Stimulated activated CD4-positive, alpha-beta T cell treated with anti-CD3 and anti-CD28 coated beads, Interleukin-4, amount 100 ng/mL, for 48 hours (primary cell): ENCODE results near the gene DCP1B.

Experiments
- DNase-seq, 2 donors: peaks; one replicate each; pipeline ENCODE4 v3.0.0-alpha.2; 2020; ENCODE audit warnings: low read depth in 2 of 2

Gene DCP1B

DNA sequence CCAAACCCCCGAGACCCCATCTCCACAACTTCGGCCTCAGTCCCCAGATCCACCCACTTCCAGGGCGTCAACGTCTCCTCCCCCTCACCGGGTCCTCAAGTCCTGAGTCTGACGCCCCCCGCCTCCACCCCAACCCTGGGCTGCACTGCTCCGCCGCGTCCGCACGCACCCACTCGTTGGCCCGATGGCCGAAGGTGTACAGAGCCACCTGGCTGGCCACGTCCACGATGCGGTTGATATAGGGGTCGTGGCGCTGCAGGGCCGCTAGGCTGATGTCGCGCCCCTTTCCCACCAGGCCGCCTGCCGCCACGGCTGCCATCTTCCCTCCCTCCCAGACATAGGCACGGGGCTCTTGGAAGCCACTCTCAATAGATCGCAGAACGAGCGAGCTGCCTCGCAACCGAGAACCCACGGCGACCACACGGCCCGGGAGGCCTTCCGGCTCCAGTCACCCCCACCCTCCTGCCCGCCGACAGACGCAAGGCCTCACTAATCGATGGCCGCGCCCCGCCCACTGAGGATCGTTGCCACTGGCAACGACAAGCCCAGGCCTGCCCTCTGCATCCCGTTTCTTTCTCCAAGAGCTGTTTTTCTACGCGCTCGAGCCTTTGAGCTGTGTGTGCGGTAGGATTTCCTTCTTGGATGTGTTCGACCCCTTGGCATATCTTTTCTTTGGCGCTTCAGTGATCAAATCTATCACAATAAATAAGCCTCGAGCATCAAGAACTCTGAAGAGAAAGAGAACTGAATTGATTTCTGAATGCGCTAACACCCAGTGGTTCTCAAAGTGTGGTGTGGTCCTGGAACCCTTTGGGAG, at the start of gene DCP1B:
TSS of gene DCP1B (minus strand) at position 345 of the 817 bp plus-strand sequence. CDS start at position 319, 26 bp downstream.
- peak; percentile 92 to 93 for DNase-seq

DNA sequence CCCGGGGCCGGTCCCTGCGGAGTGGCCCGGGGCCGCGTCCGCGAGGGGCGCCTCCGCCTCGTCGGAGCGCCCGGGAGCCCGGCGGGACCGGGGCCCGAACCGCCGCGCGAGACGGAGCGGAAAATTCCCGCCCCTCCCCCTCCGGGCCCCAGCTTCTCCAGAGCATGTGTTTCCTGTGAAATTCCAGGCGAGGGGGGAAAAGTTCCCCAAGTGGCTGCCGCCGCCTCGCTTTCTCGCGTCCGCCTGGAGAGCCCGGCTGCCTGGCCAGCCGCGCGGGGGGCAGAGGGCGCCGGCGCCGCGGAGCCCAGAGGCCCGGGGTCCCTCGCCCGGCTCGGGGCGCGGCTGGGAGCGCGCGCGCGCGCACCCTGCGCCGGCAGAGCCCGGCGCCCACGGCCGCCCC, 49.4 kb upstream of the DCP1B start:
- no peak for DNase-seq

DNA sequence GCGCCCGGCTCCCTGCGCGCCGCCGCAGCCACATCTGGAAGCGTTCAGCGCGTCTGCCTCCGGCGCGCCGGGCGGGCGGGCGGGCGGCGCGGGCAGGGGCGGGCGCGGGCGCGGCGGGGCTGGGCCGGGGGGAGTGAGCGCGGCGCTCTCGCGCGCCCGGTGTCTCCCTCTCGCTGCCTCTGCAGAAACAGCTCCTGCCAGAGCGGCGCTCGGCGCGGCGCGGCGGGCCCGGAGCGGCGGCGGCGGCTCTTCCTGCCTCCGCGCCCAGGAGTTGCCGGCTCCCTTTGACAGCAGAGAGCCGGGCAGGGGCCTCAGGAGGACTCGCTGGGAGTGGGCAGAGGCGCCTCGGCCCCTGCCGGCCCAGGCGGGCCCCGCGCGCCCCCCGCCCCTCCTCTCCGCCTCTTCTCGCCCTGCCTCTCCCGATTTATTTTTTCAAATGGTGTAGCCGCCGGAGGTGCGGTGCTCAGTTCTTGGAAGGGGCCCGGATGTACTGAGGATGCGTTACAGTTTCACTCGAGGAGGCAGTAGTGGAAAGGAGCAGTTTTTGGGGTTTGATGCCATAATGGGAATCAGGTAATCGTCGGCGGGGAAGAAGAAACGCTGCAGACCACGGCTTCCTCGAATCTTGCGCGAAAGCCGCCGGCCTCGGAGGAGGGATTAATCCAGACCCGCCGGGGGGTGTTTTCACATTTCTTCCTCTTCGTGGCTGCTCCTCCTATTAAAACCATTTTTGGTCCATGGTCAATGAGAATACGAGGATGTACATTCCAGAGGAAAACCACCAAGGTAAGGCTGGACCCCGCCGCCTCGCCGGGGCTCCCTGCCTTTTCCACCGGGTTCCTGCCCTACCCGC, 48.8 kb upstream of the DCP1B start, which contains the start of gene CACNA1C:
TSS of gene CACNA1C (plus strand) at position 162 of the 853 bp plus-strand sequence. CDS start at position 738, 576 bp downstream.
- no peak for DNase-seq

DNA sequence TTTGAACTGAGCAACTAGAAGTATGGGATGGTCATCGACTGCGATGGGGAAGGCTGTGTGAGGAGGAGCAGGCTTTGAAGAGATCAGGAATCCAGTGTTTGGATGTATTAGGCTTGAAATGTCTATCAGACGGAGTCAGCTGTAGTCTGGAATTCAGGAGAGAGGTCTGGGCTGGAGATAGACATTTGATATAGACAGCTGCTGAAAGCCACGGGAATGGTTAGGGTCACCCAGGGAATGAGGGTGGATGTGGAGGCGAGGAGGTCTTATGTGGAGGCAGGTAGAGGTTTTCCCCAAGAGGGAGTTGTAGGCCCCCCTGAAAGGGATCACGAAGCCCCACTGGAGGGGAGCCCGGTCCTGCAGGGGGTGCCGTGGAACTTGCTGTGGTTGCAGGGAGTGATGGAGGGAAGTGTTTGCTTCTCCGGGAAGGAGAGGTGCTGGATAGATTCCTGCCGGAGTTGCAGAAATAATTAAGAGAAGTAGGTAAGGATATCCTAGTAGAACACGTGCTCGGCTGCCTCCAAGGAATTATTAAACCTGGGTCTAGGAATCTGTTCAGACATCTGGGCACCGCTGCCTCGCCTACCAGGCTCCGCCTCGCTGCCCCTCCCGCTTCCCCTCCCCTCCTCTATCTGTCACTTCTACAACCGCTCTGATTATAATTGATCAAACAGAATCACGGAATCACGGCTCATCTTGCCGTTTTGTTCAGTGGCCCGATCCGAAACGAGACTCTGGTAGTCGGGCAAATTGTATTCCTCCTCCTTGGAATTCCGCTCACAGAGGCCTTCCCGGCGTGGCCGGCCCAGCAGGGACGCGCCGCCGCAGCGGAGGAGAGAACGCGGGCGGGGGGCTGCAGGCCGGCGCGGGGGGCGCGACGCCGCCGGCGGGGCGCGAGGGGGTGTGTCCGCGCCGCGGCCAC, 47.7 kb upstream of the DCP1B start:
- DNase-seq, result no peak

DNA sequence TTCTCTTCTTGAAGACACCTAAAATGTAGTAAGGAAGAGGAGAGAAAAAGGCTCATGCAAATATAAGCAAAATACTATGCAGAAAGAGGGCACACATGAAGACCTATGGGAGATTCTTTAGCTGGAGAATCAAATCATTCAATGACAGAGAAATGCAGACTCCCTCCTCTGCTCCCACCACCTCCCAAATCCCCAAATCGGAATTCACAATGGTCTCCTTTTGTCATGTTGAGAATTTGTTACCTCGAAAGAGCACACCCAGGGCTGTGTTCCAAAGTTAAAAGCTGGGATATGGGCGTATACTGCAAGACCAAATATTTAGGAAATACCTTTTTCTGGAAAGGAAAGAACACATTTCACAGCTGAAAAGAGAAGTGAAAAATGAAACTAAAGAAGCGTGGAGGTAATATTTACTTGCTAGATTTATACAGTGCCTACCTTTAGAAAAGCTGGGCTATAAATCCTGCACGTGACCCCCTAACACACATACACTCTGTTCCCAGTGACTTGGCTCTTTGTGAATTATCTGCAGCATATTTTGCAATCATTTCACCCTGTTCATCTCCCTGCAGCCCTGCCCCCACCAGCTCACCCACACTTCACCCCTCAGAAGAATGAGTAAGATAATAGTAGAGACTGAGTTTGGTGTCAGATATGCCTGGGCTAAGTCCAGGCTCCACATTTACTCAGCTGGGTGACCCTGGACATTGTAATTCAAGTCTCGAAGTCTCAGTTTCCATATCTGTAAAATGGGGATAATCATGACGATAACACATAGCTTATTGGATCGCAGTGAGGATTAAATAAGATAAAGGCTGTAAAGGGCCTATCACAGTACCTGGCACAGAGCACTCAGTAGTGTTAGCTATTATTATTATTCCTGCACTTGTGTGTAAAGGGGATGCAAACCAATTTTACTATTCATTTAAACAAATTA, 45.6 kb upstream of the DCP1B start:
- DNase-seq, result no peak

DNA sequence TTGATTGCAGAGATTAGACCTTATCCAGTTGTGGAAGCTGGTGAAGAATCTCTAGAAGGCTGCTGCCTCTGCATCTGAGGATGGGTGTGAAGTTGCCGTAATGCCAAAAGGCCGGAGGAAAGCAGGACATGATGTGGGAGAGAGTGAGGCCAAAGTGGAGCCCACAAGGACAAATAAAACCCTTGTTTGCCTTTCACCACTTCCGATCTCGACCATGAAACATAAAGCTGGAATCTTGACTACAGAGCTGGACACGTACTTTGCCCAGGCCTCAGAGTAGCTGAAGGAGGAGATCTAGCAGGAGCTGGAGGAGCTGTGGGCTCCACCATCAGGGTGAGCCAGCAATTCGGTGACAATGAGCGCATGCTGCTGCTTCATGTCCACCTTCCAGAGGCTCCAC, 43.5 kb upstream of the DCP1B start:
- no peak for DNase-seq

DNA sequence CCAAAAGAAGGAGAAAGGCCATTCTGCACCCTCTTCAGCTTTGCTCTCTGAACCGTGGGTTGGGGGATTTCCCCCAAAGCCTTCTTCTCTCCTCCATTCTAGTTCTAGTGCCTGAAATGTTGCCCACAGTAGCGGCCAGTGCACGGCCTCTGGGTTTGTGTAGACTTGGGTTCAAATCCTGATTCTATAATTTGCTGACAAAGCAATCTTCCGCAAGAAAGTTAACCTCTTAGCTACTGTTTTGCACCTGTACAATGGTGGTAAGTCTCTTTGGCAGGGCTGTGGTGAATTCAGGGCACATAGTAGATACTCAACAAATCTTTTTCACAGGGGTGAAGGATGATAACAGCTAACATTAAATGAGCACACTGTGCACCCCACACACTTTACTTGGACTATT, 42.7 kb upstream of the DCP1B start:
- DNase-seq, result no peak

DNA sequence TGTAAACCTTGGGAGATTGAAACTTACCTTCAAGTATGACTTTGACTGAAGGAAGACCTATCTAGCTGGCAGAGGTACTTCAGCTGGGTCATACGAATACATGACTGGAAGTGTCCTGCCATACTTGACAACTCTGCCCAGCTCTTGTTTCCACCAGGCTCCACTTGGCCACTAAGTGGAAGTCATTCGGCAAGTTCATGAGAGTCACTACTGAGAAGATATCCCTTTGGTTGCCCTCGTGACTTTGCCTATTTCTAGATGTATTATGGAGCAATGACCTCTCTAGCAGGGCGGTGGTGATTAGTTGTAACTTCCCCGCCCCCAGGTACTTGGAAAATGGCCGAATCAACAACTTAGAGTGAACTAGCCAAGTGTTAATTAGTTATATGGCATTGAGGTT, 39.9 kb upstream of the DCP1B start:
- no peak for DNase-seq

DNA sequence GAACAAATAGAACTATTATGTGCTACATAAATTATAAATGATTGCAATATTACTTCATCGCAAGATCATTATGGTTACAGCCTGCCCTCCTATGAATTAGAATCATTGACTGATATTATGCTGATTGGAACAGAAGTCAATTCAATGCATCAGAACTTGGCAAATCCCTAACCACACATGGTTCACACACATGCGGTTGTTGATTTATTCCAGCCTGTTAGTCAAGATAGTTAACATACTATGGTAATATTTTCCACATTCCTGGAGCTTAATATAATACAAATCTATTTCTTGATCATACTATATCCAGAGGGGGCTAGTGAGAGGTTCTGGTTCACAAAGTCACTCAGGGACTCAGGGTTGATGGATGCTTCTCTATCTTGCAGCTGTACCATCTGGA, 38.8 kb upstream of the DCP1B start:
- no peak for DNase-seq

DNA sequence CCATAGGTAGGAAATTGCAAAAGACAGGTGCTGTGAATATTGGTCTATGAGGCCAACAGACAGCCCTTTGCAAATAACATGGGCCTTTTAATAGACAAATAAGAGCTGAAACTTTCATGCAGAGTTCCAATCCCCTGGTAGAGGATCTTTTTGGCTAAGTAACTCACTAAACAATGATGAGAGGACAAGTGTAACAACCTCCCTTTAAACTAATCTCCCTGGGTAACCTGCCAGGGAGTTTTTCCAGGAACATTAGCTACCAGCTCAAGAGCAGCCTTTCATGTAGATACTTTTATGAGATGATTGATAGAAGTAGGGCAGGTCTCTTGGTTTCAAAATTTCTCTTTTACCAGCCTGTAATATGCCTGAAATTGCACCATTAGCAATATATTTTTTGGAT, 34.8 kb upstream of the DCP1B start:
- no peak for DNase-seq

DNA sequence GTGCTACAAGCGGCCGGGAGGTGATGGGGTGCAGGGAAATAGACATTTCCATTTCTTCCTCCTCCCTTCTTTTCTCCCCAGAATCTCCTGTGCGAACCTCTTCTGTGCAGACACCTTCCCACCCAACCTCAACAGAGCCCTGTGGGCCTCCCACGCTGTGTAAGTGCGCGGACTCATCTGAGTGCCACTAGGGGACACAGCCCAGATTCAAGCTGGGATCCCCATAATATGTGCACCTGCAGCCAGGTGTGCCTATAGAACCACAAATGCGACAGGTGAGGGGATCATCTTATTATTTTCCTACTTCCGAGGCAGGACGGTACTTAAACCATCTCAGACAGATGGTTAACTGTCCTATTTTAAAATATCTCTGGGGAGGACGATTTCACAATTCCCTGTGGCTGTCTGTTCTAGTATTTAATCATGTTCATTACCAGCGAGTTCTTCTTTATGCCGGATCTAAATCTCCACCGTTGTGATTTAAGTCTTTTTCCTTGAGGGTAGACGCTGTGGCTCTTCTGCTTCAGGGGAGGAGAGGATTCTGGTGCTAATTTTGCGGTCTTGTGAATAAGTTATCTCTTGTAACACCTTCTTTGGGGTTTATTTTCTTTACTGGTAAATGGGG, 31.3 kb upstream of the DCP1B start:
- DNase-seq, result no peak

DNA sequence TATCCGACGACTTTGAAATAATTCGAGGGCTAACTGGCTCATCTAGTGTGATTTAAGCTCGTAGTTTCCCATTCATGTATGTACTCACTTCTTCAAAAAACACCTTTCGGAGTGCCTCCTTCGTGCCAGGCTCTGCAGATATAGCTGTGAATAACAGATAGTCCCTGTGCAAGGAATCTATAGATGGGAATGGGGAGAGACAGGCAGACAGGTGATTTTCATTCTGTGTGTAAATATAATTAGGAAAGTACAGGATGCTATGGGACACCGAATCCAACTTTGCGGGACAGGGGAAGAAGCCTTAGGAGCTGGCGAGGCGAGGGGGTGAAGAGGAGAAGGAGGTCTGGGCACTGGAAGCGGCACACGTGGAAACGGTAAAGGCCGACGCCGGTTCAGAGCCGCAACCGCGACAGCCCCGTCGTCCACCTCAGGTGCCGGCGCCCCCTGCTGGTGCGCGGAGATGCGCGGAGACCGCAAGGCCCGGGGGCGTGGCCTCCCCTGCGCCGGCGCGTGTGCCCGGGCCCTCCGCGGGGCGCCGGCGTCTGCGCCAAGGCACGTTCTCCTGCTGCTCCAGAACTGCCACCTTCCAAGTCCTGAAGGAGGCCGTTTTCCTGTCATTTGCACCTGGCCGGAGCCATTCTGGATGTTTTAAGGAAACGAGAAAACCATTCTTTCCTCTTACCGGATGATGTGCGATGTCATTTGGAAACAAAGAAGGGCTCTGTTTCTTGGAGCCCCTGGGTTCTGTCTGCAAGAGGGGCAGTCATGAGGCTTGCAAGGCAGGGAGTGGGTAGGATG, 30.6 kb upstream of the DCP1B start:
- DNase-seq, result peak; percentile 82 to 87

DNA sequence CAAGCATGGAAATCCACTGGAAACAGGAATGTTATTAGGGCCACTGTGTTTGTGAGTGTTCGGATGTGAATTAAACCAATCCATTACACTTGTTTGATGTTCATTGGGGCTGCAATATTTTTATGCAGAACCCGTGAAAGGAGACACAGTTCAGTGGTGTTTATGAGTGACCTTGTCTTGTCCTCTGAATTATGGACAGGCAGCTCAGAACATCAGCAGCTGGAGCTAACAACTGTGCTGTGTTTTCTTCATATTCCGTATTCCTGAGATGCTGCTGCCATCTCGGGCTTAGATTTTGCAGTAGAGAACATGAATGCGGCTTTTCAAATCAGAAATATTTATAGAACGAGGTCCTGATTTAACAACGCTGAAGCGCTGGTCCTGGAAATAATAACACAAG, 28.2 kb upstream of the DCP1B start:
- DNase-seq, result no peak

DNA sequence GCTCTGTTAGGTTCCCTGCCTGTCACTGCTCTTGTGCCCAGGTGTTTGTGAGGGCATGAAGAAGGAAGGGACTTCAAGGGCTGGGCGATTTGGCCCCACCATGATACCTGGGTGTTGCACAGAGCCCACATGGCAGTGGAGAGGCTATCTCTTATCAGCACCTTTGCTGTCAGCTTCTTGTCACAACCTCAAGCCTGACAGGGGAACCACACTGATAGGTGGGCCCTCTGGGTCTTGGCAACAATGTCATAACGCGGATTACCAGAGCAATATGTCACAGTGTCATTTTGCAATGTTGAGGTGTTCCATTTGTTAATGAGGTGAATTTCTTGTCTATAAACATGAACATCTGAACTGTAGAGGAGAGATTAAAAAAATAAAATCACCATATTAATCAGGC, 25.6 kb upstream of the DCP1B start:
- DNase-seq, result no peak

DNA sequence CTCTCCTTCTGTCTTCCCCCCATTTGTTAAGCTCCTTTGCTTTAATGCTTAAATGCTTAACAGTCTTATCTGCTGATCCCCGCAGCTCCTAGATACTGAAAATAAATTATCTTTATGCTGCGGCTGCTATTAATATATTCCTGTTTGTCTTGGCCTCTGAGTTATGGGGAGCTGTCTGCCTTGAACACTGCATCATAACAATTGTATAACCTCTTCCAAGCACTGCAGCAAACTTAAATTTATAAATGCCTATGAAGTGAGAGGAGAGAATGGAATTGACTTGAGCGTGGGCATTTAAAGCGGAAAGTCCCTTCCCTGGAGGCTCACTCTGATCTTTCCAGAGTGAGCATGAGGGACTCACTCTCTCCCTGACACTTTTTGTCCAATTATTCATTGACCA, 23.1 kb upstream of the DCP1B start:
- no peak for DNase-seq

DNA sequence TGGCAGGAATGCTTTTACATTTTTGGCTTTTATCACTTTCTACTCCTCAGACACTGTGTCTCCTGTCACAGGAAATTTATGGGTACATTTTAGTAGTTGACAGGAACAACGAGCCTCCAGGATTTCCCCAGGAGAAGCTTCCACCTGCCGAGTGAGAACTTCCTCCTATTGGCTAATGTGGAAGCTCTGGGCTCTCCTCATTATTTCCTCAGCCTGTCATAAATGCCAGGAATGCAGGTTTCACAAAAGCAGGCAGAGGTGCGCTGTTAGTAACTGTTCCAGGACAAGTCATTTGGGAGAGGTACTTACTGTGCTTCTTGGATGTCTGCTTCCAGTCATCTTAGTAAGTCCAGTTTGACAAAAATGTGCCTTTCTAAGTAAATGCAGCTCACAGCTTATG, 19.1 kb upstream of the DCP1B start:
- DNase-seq, result no peak

DNA sequence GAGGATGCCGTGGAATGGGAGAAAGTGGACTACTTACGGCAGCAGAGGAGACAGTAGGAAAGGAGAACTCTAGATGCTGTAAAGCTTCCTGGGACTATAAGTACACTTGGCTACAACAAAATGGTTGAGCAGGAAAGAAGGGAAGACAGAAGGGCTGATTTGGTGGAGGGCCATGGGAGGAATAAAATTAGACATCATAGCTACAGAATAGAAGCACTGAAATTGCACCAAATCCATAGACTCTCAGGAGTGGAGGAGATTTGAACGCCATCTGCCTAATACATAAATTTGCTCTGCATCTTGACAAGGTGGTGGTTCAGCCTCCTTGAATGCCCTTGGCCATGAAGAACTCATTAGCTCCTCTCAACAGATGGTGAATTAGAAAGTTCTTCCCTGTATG, 16.3 kb upstream of the DCP1B start:
- no peak for DNase-seq

DNA sequence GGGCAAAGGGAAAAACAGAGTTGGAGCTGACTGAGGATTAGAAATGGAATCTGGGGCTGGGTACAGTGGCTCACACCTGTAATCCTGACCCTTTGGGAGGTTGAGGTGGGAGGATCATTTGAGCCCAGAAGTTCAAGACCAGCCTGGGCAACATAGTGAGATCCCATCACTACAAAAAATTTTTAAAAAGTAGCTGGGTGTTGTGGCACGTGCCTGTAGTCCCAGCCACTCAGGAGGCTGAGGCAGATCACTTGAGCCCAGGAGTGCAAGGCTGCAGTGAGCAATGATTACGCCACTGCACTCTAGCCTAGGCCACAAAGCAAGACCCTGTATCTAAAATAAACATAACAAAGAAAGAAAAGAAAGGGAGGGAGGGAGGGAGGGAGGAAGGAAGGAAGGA, 14.9 kb upstream of the DCP1B start:
- DNase-seq, result no peak

DNA sequence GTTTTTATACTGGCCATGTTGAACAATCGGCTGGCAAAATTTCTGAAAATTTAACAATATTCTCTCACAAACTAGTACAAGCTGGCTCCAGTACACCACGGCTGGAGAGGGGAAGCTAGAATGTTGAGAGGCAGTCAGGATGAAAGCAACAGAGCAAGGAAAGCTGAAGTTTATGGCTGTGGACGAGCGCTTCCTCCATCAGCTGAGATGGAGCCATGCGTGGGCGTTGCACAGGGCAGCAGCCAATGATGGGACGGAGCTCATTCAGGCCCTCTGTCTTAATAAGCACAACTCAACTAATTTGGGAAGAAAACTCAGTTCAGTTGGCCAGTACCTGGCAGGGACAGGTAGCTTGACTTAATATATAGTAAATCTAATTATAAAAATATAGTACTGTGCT, 14.1 kb upstream of the DCP1B start:
- DNase-seq, result no peak
